Fibroblast of lung (primary cell): ENCODE data around the gene KIR3DL2. TPM values are rescaled to one million over a fixed set of nuclear protein-coding genes. Genes with fewer than 3 reads are reported as not detected.
"Not testable (repeated sequence)": the region's sequence is repeated elsewhere in the genome, so short reads cannot be mapped to it uniquely, and the experiment has no call there.

Source experiments
- DNase-seq, 2 donors: peaks; one replicate each; pipeline versions ENCODE4 v3.0.0 to v3.0.0-alpha.2; 2010; ENCODE audit warnings: low read depth in 2 of 2
- H2AFZ ChIP-seq: 2 replicates; pipeline ENCODE4 v1.5.1; 2012; ENCODE audit warnings: low read length, control low read depth, inconsistent platforms
- H3K27ac ChIP-seq: 2 replicates; pipeline ENCODE4 v1.5.1; 2011; ENCODE audit warnings: low read length, control low read depth; ENCODE audit not compliant: insufficient read depth
- H3K27me3 ChIP-seq: 2 replicates; pipeline ENCODE4 v1.5.1; 2011; ENCODE audit warnings: mild to moderate bottlenecking, low read length; ENCODE audit not compliant: control insufficient read depth, insufficient read depth
- H3K36me3 ChIP-seq: 2 replicates; pipeline ENCODE4 v1.5.1; 2011; ENCODE audit warnings: low read length; ENCODE audit not compliant: control insufficient read depth, insufficient read depth
- H3K4me1 ChIP-seq: 2 replicates; pipeline ENCODE4 v1.5.1; 2011; ENCODE audit warnings: low read length; ENCODE audit not compliant: control insufficient read depth, insufficient read depth; ENCODE audit errors: extremely low read depth
- H3K4me2 ChIP-seq: 2 replicates; pipeline ENCODE4 v1.5.1; 2011; ENCODE audit warnings: low read length, control low read depth; ENCODE audit not compliant: insufficient read depth; ENCODE audit errors: extremely low read depth
- H3K4me3 ChIP-seq, 4 experiments: fragments of 200-600 bp in 1 of 4; sonication (generic) in 1 of 4; replicated peaks in 1 of 4; 2 replicates each; pipeline ENCODE4 v1.5.1; 2011 to 2016; ENCODE audit warnings: low read length in 4 of 4, low read depth in 3 of 4, mild to moderate bottlenecking in 3 of 4, control low read depth in 2 of 4, inconsistent platforms in 1 of 4, mixed read lengths in 1 of 4; ENCODE audit not compliant: insufficient read depth in 1 of 4; ENCODE audit errors: control extremely low read depth in 1 of 4
- H3K79me2 ChIP-seq: 2 replicates; pipeline ENCODE4 v1.5.1; 2012; ENCODE audit warnings: mild to moderate bottlenecking, low read length, inconsistent platforms; ENCODE audit not compliant: control insufficient read depth, insufficient read depth
- H3K9ac ChIP-seq: 2 replicates; pipeline ENCODE4 v1.5.1; 2011; ENCODE audit warnings: mild to moderate bottlenecking, low read length, control low read depth; ENCODE audit not compliant: insufficient read depth
- H3K9me3 ChIP-seq: 2 replicates; pipeline ENCODE4 v1.5.1; 2012; ENCODE audit warnings: low read depth, low read length; ENCODE audit not compliant: control insufficient read depth, insufficient read depth
- H4K20me1 ChIP-seq: 2 replicates; pipeline ENCODE4 v1.5.1; 2011; ENCODE audit warnings: low read length; ENCODE audit not compliant: control insufficient read depth, insufficient read depth; ENCODE audit errors: extremely low read depth
- EZH2 ChIP-seq: IDR thresholded peaks from 2 replicates; pipeline ENCODE4 v1.5.1; 2012; ENCODE audit warnings: low read length, control low read depth, mild to moderate bottlenecking; ENCODE audit errors: missing control alignments
- polyA plus RNA-seq, 2 donors: library from polyadenylated mRNA; depleted of rRNA in 1 of 2; stranded (reverse) in 1 of 2; unstranded in 1 of 2; fragments of >200 nt; gene quantifications; 2 replicates each; pipeline ENCODE4 v1.2.1, GENCODE V29; 2011 to 2012; ENCODE audit warnings: missing spikeins in 1 of 2
- total RNA-seq: library from RNA; depleted of rRNA; stranded (reverse); fragments of >200 nt; gene quantifications from 2 replicates; pipeline ENCODE4 v1.2.1, GENCODE V29; 2014
- TF ChIP-seq, protein P1 (sequence below), 2 donors: IDR thresholded peaks in 1 of 2; conservative IDR thresholded peaks in 1 of 2; 1 replicate in 1 of 2; 2 replicates in 1 of 2; pipeline ENCODE4 v1.5.1; 2011 to 2012; ENCODE audit warnings: low read length in 2 of 2, control low read depth in 1 of 2, inconsistent platforms in 1 of 2, low read depth in 1 of 2, mild to moderate bottlenecking in 1 of 2

Gene KIR3DL2
- total and polyA plus RNA-seq, 2 donors (not counting 1 experiment from before 2014, with no cell fraction given): not detected

DNA sequence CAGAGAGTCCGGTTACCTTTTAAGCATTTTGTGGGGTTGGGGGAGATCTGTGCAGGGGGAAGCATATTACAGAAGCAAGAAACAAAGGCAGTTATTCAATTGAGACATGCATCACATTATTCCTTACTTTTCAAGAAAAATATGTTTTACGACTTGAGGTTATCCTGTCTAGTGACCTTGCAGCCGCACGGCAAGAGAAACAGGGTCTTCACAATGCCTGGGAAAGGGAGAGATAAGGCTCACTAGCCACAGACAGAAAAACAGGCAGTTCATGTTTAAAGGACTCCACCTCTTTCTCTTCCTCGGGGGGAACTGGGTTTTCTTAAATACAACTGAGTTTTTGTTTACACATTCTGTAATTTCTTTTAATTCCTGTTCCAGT, 55.2 kb downstream of the KIR3DL2 start:
- Histone ChIP-seq H3K9me3 (no peaks in the 10 kb centered on the region), H3K4me3 (no peak overlapping the region), H3K27ac (no peak overlapping the region), H3K79me2 (no peaks in the 10 kb centered on the region), H3K36me3 (no peaks in the 10 kb centered on the region), H3K4me1 (no peaks in the 10 kb centered on the region), H3K4me2 (no peak overlapping the region), H3K9ac (no peak overlapping the region), H4K20me1 (no peaks in the 10 kb centered on the region), H2AFZ (no peak overlapping the region), H3K27me3 (no peaks in the 10 kb centered on the region)
- DNase-seq: no peak
- TF ChIP-seq EZH2: no peak
- TF ChIP-seq, protein P1, sequence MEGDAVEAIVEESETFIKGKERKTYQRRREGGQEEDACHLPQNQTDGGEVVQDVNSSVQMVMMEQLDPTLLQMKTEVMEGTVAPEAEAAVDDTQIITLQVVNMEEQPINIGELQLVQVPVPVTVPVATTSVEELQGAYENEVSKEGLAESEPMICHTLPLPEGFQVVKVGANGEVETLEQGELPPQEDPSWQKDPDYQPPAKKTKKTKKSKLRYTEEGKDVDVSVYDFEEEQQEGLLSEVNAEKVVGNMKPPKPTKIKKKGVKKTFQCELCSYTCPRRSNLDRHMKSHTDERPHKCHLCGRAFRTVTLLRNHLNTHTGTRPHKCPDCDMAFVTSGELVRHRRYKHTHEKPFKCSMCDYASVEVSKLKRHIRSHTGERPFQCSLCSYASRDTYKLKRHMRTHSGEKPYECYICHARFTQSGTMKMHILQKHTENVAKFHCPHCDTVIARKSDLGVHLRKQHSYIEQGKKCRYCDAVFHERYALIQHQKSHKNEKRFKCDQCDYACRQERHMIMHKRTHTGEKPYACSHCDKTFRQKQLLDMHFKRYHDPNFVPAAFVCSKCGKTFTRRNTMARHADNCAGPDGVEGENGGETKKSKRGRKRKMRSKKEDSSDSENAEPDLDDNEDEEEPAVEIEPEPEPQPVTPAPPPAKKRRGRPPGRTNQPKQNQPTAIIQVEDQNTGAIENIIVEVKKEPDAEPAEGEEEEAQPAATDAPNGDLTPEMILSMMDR (conservative IDR thresholded peaks at IDR 0.05 in 1 of 2, IDR thresholded peaks at IDR 0.05 in 1 of 2; ENCODE audit: low read depth in 1 of 2, low read length in 2 of 2): no peak

DNA sequence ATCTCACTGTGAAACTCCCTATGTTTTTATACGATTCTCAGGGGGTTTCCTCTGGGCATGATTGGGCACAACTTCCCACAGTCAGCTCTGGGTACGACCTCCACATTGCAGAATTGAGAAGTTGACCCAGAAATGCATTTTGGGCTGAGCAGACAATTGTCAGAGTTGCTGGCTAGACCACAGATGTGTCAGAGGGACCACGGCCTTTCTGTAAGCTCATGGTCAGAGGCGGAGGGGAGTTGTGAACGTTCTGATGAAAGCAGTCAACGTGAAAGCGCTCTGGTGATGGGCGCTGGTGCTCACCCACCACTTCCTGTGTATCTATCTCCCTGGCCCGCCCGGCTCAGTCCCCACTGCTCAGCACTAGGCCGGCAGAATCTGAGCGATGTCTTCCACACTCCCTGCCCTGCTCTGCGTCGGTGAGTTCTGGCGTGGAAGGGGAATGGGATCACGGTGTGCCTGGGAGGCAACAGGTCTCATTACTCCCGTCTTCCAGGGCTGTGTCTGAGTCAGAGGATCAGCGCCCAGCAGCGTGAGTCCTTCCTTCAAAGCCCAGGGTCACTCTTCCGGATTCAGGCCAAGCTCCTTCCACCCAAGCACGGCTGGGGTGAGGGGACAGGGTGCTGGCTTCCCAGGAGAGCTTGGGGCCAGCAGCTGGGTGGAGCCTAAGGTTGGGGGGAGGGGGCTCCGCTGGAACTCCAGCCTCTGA, 55.7 kb downstream of the KIR3DL2 start, which contains the start of gene NCR1:
NCR1 (plus strand) TSS at position 346 of the 709 bp plus-strand sequence; CDS start at position 386, 40 bp downstream.
- Histone ChIP-seq H3K27ac (no peak within 1 kb of the TSS), H3K36me3 (no peaks in the 10 kb centered on the region), H4K20me1 (no peaks in the 10 kb centered on the region), H3K27me3 (no peaks in the 10 kb centered on the region), H2AFZ (no peak within 1 kb of the TSS), H3K9ac (no peak within 1 kb of the TSS), H3K4me1 (no peaks in the 10 kb centered on the region), H3K79me2 (no peaks in the 10 kb centered on the region), H3K4me3 (no peak within 1 kb of the TSS), H3K9me3 (no peaks in the 10 kb centered on the region), H3K4me2 (no peak within 1 kb of the TSS)
- DNase-seq: no peak
- TF ChIP-seq, protein P1 (conservative IDR thresholded peaks at IDR 0.05 in 1 of 2, IDR thresholded peaks at IDR 0.05 in 1 of 2; ENCODE audit: low read depth in 1 of 2, low read length in 2 of 2): no peak
- no peak for TF ChIP-seq EZH2

DNA sequence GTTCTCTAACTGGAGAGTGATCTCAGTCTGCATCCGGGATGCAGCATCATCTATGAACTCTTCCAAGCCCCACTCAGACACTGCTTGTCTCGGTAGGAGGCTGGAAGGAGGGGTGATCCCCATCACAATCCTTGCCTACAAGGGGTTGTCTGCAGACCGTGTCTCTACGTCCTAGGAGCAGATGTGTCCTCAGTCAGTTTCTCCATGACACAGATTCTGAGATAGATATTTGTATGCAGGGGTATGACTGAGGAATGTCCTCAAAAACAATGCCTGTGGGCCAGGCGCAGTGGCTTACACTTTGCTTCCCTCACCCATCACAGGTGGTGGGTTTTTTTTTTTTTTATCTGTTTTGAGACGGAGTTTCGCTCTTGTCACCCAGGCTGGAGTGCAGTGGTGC, 56.6 kb downstream of the KIR3DL2 start:
- Histone ChIP-seq H4K20me1 (no peaks in the 10 kb centered on the region), H3K4me3 (no peak overlapping the region), H3K27ac (no peak overlapping the region), H3K36me3 (no peaks in the 10 kb centered on the region), H3K9ac (no peak overlapping the region), H3K4me1 (no peaks in the 10 kb centered on the region), H3K27me3 (no peaks in the 10 kb centered on the region), H3K4me2 (no peak overlapping the region), H3K9me3 (no peaks in the 10 kb centered on the region), H2AFZ (no peak overlapping the region), H3K79me2 (no peaks in the 10 kb centered on the region)
- no peak for DNase-seq
- TF ChIP-seq EZH2: no peak
- TF ChIP-seq, protein P1 (conservative IDR thresholded peaks at IDR 0.05 in 1 of 2, IDR thresholded peaks at IDR 0.05 in 1 of 2; ENCODE audit: low read depth in 1 of 2, low read length in 2 of 2): no peak

DNA sequence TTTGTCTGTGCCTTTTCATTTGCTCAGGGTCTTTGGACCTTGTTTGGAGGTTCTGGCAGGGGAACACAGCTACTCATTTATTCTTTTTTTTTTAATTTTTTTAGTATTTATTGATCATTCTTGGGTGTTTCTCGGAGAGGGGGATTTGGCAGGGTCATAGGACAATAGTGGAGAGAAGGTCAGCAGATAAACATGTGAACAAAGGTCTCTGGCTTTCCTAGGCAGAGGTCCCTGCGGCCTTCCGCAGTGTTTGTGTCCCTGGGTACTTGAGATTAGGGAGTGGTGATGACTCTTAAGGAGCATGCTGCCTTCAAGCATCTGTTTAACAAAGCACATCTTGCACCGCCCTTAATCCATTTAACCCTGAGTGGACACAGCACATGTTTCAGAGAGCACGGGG, 57.7 kb downstream of the KIR3DL2 start:
- not testable (repeated sequence) for H3K9ac ChIP-seq, H3K4me2 ChIP-seq, H3K4me3 ChIP-seq, H3K79me2 ChIP-seq, H3K36me3 ChIP-seq, H4K20me1 ChIP-seq, H3K4me1 ChIP-seq, DNase-seq, H3K9me3 ChIP-seq, H3K27me3 ChIP-seq, H3K27ac ChIP-seq, H2AFZ ChIP-seq
